HepG2 (cell line): ENCODE results near the gene LRIG1. TPM values are rescaled to one million over a fixed set of nuclear protein-coding genes. Genes with fewer than 3 reads are reported as not detected.

Experiments
- JUN ChIP-seq: sonication (generic); formaldehyde crosslinking; IDR thresholded peaks from 2 replicates; pipeline ENCODE4 v1.4.0; 2020; ENCODE audit warnings: mild to moderate bottlenecking, missing genetic modification reagents
- KAT2B ChIP-seq: fragments of 150-350 bp; IDR thresholded peaks from 2 replicates; pipeline ENCODE4 v1.6.1; 2014; ENCODE audit warnings: low read depth, low read length, borderline replicate concordance
- MLLT10 ChIP-seq: sonication (generic); formaldehyde crosslinking; IDR thresholded peaks from 2 replicates; pipeline ENCODE4 v1.4.0; 2020; ENCODE audit warnings: missing genetic modification reagents
- PAWR ChIP-seq: sonication (generic); formaldehyde crosslinking; IDR thresholded peaks from 2 replicates; pipeline ENCODE4 v1.4.0; 2020; ENCODE audit warnings: missing genetic modification reagents, mild to moderate bottlenecking, borderline replicate concordance
- POGZ ChIP-seq: sonication (generic); formaldehyde crosslinking; IDR thresholded peaks from 2 replicates; pipeline ENCODE4 v1.4.0; 2020; ENCODE audit warnings: mild to moderate bottlenecking, missing genetic modification reagents
- RBM22 ChIP-seq: fragments of 200-400 bp; formaldehyde crosslinking; optimal IDR thresholded peaks from 2 replicates; pipeline ENCODE3; 2017; ENCODE audit warnings: mild to moderate bottlenecking, low read length, moderate library complexity
- REPIN1 ChIP-seq: sonication (generic); formaldehyde crosslinking; IDR thresholded peaks from 2 replicates; pipeline ENCODE4 v1.8.0; 2022; ENCODE audit warnings: missing genetic modification reagents, low read depth, mild to moderate bottlenecking, borderline replicate concordance
- SOX13 ChIP-seq, 3 experiments: fragments of 450-650 bp in 1 of 3; sonication (generic) in 1 of 3; formaldehyde crosslinking in 1 of 3; IDR thresholded peaks in 2 of 3; conservative IDR thresholded peaks in 1 of 3; 2 replicates each; pipeline versions ENCODE4 v1.5.0 to v1.6.1; 2016 to 2020; ENCODE audit warnings: antibody characterized with exemption in 1 of 3, mild to moderate bottlenecking in 1 of 3, missing compliant biosample characterization in 1 of 3, missing genetic modification reagents in 1 of 3, moderate library complexity in 1 of 3
- TEAD3 ChIP-seq: optimal IDR thresholded peaks from 2 replicates; pipeline ENCODE3; 2016; ENCODE audit warnings: borderline replicate concordance
- XBP1 ChIP-seq: sonication (generic); formaldehyde crosslinking; IDR thresholded peaks from 2 replicates; pipeline ENCODE4 v1.5.0; 2020; ENCODE audit warnings: missing genetic modification reagents
- ZNF777 ChIP-seq: sonication (generic); formaldehyde crosslinking; IDR thresholded peaks from 2 replicates; pipeline ENCODE4 v1.4.0; 2020; ENCODE audit warnings: missing genetic modification reagents
- ZNF816 ChIP-seq: sonication (generic); formaldehyde crosslinking; IDR thresholded peaks from 2 replicates; pipeline ENCODE4 v1.8.0; 2022; ENCODE audit warnings: missing genetic modification reagents, mild to moderate bottlenecking, borderline replicate concordance
- polyA plus RNA-seq, 8 experiments: library from polyadenylated mRNA; depleted of rRNA in 3 of 8; stranded (reverse) in 7 of 8; unstranded in 1 of 8; fragments of >200 nt; fragmentation: Illumina TruSeq in 4 of 8; extraction: Trizol in 4 of 8; gene quantifications; 2 replicates each; pipeline versions ENCODE4 v1.2.1 to v1.2.3, GENCODE V29; 2011 to 2016; ENCODE audit warnings: low read depth in 4 of 8, missing spikeins in 1 of 8, mixed read lengths in 1 of 8; ENCODE audit not compliant: insufficient read depth in 1 of 8
- total RNA-seq, 5 experiments: library from RNA; depleted of rRNA; stranded (reverse); fragments of >200 nt; fragmentation: Illumina TruSeq; extraction: Trizol; gene quantifications; 2 replicates each; pipeline ENCODE4 v1.2.3, GENCODE V29; 2016; ENCODE audit warnings: low read depth in 1 of 5
- TF ChIP-seq, protein P1 (sequence below): sonication (generic); formaldehyde crosslinking; IDR thresholded peaks from 2 replicates; pipeline ENCODE4 v1.4.0; 2020; ENCODE audit warnings: missing genetic modification reagents
- TF ChIP-seq, protein P2 (sequence below): sonication (generic); IDR thresholded peaks from 2 replicates; pipeline ENCODE4 v1.6.1; 2016; ENCODE audit warnings: low read depth, borderline replicate concordance
- TF ChIP-seq, protein P3 (sequence below): sonication (generic); formaldehyde crosslinking; IDR thresholded peaks from 2 replicates; pipeline ENCODE4 v1.9.0; 2022; ENCODE audit warnings: low read depth, missing genetic modification reagents
- TF ChIP-seq, protein P4 (sequence below): sonication (generic); formaldehyde crosslinking; IDR thresholded peaks from 2 replicates; pipeline ENCODE4 v1.5.0; 2020; ENCODE audit warnings: missing genetic modification reagents, mild to moderate bottlenecking, borderline replicate concordance
- TF ChIP-seq, protein P5 (sequence below): sonication (generic); formaldehyde crosslinking; conservative IDR thresholded peaks from 2 replicates; pipeline ENCODE4 v1.4.0; 2020; ENCODE audit warnings: missing genetic modification reagents

The LRIG1 gene
- total and polyA plus RNA-seq, 2 of the 13 experiments (the other 11 are each of a cell fraction or from before 2014, with no cell fraction given), result 17.8 to 24.8 TPM

DNA sequence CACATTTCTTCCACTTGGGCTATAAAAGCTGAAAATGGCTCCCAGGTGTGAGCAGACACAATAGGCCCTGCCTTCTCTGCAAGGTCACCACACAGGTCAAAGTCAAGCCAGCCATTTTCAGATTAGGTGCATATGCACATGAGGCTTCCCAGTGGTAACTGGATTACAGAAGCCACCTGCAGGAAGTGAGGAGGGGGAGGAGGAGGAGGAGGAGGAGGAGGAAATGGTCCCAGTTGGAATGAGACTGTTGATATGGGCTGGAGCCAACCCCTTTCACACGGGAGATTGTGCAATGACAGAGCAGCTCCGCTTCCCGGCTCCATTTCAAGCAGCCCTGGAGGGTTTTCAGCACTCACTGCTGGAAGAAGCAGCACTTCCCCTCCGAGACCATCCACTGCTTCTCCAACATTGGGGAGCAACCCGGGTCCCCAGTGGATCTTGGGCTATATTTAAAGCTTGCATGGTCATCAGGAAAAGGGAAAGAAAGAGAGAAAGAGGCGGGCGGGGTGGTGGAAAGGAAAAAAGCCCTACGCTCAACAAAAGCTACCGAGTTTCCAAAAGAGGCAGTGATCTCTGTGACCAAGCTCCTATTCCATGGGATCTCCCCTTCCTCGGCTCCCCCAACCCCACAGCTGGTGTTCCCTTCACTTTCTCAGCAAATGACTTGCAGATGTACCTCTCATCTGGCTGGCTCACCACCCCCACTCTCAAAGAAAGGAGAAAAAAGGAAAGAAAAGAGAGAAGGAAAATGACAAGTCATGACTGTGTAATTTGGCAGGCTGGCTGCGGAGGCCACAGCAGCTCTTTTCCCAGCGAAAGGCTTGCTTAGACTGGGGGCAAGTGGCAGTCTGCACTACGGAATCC lies 58.3 kb downstream of the LRIG1 start (continued):
- TF ChIP-seq, protein P1, sequence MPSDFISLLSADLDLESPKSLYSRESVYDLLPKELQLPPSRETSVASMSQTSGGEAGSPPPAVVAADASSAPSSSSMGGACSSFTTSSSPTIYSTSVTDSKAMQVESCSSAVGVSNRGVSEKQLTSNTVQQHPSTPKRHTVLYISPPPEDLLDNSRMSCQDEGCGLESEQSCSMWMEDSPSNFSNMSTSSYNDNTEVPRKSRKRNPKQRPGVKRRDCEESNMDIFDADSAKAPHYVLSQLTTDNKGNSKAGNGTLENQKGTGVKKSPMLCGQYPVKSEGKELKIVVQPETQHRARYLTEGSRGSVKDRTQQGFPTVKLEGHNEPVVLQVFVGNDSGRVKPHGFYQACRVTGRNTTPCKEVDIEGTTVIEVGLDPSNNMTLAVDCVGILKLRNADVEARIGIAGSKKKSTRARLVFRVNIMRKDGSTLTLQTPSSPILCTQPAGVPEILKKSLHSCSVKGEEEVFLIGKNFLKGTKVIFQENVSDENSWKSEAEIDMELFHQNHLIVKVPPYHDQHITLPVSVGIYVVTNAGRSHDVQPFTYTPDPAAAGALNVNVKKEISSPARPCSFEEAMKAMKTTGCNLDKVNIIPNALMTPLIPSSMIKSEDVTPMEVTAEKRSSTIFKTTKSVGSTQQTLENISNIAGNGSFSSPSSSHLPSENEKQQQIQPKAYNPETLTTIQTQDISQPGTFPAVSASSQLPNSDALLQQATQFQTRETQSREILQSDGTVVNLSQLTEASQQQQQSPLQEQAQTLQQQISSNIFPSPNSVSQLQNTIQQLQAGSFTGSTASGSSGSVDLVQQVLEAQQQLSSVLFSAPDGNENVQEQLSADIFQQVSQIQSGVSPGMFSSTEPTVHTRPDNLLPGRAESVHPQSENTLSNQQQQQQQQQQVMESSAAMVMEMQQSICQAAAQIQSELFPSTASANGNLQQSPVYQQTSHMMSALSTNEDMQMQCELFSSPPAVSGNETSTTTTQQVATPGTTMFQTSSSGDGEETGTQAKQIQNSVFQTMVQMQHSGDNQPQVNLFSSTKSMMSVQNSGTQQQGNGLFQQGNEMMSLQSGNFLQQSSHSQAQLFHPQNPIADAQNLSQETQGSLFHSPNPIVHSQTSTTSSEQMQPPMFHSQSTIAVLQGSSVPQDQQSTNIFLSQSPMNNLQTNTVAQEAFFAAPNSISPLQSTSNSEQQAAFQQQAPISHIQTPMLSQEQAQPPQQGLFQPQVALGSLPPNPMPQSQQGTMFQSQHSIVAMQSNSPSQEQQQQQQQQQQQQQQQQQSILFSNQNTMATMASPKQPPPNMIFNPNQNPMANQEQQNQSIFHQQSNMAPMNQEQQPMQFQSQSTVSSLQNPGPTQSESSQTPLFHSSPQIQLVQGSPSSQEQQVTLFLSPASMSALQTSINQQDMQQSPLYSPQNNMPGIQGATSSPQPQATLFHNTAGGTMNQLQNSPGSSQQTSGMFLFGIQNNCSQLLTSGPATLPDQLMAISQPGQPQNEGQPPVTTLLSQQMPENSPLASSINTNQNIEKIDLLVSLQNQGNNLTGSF (CRISPR knock-in tag), result no peak
- TF ChIP-seq ZNF816 (CRISPR knock-in tag) (no peak), SOX13 (IDR thresholded peaks at IDR 0.05) (no peak), SOX13 (CRISPR knock-in tag; conservative IDR thresholded peaks at IDR 0.05 in 1 of 2, IDR thresholded peaks at IDR 0.05 in 1 of 2) (peak in 1 of 2 experiments; percentile 45; a peak in 1 of 4 replicates), POGZ (CRISPR knock-in tag) (peak; percentile 55; the same call in 1 of the 2 replicates), ZNF777 (CRISPR knock-in tag) (no peak), TEAD3 (CRISPR knock-in tag) (peak; percentile 61), REPIN1 (CRISPR knock-in tag) (no peak), JUN (no peak), KAT2B (no peak), PAWR (no peak), MLLT10 (no peak), RBM22 (no peak), XBP1 (CRISPR knock-in tag) (no peak)
- TF ChIP-seq, protein P2, sequence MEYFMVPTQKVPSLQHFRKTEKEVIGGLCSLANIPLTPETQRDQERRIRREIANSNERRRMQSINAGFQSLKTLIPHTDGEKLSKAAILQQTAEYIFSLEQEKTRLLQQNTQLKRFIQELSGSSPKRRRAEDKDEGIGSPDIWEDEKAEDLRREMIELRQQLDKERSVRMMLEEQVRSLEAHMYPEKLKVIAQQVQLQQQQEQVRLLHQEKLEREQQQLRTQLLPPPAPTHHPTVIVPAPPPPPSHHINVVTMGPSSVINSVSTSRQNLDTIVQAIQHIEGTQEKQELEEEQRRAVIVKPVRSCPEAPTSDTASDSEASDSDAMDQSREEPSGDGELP, result no peak
- TF ChIP-seq, protein P3, sequence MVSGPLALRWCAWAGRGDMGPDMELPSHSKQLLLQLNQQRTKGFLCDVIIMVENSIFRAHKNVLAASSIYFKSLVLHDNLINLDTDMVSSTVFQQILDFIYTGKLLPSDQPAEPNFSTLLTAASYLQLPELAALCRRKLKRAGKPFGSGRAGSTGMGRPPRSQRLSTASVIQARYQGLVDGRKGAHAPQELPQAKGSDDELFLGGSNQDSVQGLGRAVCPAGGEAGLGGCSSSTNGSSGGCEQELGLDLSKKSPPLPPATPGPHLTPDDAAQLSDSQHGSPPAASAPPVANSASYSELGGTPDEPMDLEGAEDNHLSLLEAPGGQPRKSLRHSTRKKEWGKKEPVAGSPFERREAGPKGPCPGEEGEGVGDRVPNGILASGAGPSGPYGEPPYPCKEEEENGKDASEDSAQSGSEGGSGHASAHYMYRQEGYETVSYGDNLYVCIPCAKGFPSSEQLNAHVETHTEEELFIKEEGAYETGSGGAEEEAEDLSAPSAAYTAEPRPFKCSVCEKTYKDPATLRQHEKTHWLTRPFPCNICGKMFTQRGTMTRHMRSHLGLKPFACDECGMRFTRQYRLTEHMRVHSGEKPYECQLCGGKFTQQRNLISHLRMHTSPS (CRISPR knock-in tag), result no peak
- TF ChIP-seq, protein P4, sequence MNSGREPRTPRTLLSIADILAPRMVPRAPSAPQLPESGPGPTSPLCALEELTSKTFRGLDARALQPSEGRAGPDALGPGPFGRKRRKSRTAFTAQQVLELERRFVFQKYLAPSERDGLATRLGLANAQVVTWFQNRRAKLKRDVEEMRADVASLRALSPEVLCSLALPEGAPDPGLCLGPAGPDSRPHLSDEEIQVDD (CRISPR knock-in tag), result no peak
- TF ChIP-seq, protein P5, sequence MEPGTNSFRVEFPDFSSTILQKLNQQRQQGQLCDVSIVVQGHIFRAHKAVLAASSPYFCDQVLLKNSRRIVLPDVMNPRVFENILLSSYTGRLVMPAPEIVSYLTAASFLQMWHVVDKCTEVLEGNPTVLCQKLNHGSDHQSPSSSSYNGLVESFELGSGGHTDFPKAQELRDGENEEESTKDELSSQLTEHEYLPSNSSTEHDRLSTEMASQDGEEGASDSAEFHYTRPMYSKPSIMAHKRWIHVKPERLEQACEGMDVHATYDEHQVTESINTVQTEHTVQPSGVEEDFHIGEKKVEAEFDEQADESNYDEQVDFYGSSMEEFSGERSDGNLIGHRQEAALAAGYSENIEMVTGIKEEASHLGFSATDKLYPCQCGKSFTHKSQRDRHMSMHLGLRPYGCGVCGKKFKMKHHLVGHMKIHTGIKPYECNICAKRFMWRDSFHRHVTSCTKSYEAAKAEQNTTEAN (CRISPR knock-in tag), result no peak
